Loucy (cell line): Measurements from ENCODE around the gene GNPNAT1.

Experiments used
- EZH2phosphoT487 ChIP-seq: fragments of 200-600 bp; IDR thresholded peaks from 2 replicates; pipeline ENCODE4 v1.6.1; 2018; ENCODE audit warnings: antibody characterized with exemption, mild to moderate bottlenecking, moderate library complexity, borderline replicate concordance
- TF ChIP-seq, protein P1 (sequence below): fragments of 200-600 bp; sonication (generic); conservative IDR thresholded peaks from 2 replicates; pipeline ENCODE4 v1.5.1; 2014; ENCODE audit warnings: mild to moderate bottlenecking, antibody characterized with exemption, low read length

GRCh38 chr14:52824462-52824861 lies 33.1 kb upstream of the GNPNAT1 start:
- TF ChIP-seq, protein P1, sequence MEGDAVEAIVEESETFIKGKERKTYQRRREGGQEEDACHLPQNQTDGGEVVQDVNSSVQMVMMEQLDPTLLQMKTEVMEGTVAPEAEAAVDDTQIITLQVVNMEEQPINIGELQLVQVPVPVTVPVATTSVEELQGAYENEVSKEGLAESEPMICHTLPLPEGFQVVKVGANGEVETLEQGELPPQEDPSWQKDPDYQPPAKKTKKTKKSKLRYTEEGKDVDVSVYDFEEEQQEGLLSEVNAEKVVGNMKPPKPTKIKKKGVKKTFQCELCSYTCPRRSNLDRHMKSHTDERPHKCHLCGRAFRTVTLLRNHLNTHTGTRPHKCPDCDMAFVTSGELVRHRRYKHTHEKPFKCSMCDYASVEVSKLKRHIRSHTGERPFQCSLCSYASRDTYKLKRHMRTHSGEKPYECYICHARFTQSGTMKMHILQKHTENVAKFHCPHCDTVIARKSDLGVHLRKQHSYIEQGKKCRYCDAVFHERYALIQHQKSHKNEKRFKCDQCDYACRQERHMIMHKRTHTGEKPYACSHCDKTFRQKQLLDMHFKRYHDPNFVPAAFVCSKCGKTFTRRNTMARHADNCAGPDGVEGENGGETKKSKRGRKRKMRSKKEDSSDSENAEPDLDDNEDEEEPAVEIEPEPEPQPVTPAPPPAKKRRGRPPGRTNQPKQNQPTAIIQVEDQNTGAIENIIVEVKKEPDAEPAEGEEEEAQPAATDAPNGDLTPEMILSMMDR: no peak
- no peak for TF ChIP-seq EZH2phosphoT487
